ENCODE results near the gene EFNB1.

- TF ChIP-seq MEF2D (tag; conservative IDR thresholded peaks at IDR 0.05; ENCODE audit: low read depth) (no peak), CREM (IDR thresholded peaks at IDR 0.05; ENCODE audit: low read depth) (no peak), SIN3A (IDR thresholded peaks at IDR 0.05; ENCODE audit: borderline replicate concordance in 2 of 2, control insufficient read depth in 1 of 2, low read depth in 2 of 2, low read length in 2 of 2) (no peak), ZNF583 (CRISPR knock-in tag; IDR thresholded peaks at IDR 0.05) (no peak), USF2 (CRISPR knock-in tag; IDR thresholded peaks at IDR 0.05) (no peak), NR3C1 (CRISPR knock-in tag; IDR thresholded peaks at IDR 0.05) (no peak), KAT2B (IDR thresholded peaks at IDR 0.05; ENCODE audit: low read depth, low read length) (no peak), MAFF (IDR thresholded peaks at IDR 0.05; ENCODE audit: low read length) (no peak), MAFK (IDR thresholded peaks at IDR 0.05; ENCODE audit: low read length) (no peak), SETDB1 (IDR thresholded peaks at IDR 0.05; ENCODE audit: low read length) (no peak)
- TF ChIP-seq, protein P1, sequence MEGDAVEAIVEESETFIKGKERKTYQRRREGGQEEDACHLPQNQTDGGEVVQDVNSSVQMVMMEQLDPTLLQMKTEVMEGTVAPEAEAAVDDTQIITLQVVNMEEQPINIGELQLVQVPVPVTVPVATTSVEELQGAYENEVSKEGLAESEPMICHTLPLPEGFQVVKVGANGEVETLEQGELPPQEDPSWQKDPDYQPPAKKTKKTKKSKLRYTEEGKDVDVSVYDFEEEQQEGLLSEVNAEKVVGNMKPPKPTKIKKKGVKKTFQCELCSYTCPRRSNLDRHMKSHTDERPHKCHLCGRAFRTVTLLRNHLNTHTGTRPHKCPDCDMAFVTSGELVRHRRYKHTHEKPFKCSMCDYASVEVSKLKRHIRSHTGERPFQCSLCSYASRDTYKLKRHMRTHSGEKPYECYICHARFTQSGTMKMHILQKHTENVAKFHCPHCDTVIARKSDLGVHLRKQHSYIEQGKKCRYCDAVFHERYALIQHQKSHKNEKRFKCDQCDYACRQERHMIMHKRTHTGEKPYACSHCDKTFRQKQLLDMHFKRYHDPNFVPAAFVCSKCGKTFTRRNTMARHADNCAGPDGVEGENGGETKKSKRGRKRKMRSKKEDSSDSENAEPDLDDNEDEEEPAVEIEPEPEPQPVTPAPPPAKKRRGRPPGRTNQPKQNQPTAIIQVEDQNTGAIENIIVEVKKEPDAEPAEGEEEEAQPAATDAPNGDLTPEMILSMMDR (IDR thresholded peaks at IDR 0.05 in 2 of 3, conservative IDR thresholded peaks at IDR 0.05 in 1 of 3; ENCODE audit: insufficient read depth in 2 of 3, low read depth in 1 of 3, low read length in 3 of 3), result no peak
- TF ChIP-seq, protein P2, sequence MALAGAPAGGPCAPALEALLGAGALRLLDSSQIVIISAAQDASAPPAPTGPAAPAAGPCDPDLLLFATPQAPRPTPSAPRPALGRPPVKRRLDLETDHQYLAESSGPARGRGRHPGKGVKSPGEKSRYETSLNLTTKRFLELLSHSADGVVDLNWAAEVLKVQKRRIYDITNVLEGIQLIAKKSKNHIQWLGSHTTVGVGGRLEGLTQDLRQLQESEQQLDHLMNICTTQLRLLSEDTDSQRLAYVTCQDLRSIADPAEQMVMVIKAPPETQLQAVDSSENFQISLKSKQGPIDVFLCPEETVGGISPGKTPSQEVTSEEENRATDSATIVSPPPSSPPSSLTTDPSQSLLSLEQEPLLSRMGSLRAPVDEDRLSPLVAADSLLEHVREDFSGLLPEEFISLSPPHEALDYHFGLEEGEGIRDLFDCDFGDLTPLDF (CRISPR knock-in tag; IDR thresholded peaks at IDR 0.05), result no peak
Observed at GRCh38 chrX:68840256-68840655, 11.4 kb downstream of the EFNB1 start.

Measured in K562 (cell line).